ENCODE results near the gene SHROOM2.
"Not testable (repeated sequence)": the region's sequence is repeated elsewhere in the genome, so short reads cannot be mapped to it uniquely, and the experiment has no call there.

The SHROOM2 gene

DNA sequence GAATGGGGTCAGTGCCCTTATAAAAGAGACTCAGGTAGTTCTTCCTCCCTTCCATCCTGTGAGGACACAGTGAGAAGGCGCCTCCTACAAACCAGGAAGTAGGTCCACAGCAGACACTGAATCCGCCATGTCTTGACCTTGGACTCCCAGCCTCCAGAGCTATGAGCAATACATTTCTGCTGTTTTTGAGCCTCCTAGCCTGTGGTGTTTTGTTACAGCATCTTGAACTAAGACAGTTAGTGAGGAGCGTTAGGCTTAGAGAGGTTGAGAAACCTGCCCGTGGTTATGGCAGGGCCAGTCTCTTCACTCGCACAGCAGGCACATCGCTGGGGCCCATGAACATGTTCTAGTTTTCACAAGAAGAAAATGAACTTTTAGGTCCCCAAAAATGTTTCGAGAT lies 19.7 kb downstream of the SHROOM2 start:
- H3K4me1 Mint-ChIP-seq = no peaks in the 10 kb centered on the region
- peaks cover 0 to 2% of the 10 kb centered on the region in 2 donors for H3K9me3 Mint-ChIP-seq
- no peaks in the 10 kb centered on the region for H3K27me3 Mint-ChIP-seq
- no peak overlapping the region for H3K27ac Mint-ChIP-seq
- no peak overlapping the region for H3K4me3 Mint-ChIP-seq
- ATAC-seq = no peak
- DNase-seq = no peak

DNA sequence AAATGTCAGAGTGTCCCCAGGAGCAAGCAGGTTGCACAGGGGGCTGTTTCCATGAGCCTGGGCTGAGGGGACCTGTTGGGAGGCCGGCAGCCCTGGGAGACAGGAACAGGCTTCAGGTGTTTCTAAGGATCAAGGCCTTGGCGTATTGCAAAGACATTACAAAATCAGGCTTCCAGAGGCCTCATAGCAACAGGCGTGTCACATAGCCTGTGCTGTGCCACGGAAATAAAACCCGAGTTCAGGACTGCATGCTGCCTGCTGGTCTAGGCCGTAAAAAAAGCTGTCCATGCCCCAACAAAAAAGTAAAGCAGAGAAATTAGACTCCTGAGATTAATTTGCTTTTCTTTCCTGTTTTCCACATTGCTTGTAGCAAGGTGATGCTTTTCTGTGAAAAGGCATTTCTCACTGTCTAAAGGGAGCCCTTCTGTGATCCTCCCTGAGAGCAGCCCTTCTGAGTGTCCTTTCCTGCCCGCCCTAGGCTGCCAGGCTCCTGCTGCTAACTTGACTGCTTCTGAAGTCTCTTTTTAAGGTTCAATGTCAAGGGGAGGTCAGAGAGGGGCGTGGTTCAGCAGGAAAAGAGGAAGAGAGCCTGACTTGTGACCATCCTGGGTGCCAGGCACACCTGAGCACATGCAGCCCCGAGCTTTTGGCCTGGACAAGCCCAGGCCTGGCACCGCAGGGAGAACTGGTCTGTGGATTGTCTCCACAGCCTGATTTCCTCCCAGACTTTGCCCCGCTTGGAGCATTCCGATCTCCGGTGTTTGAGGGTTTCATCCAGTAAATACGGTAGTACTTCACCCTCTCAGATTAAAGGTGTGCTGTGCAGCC lies 21.3 kb downstream of the SHROOM2 start:
- ATAC-seq (no peak), DNase-seq (no peak)
- H3K4me3 Mint-ChIP-seq = no peak overlapping the region
- no peaks in the 10 kb centered on the region for H3K4me1 Mint-ChIP-seq
- no peaks in the 10 kb centered on the region for H3K27me3 Mint-ChIP-seq
- H3K9me3 Mint-ChIP-seq = no peaks in the 10 kb centered on the region
- no peak overlapping the region for H3K27ac Mint-ChIP-seq

DNA sequence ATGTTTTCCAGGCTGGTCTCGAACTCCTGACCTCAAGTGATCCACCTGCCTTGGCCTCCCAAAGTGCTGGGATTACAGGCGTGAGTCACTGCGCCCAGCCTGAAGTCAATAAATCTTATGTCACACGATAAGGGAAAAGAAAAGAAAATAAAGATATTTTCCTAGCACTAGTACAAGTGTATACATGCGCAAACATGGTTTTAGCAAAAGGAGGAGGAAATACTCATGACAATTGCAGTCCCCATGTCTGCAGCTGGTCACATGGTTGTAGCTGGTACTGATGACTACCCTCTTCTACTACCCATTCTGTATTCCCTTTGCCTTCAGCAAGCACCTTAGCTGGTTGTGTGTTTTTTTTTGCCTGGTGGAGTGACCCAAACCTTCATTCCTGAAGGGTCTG lies 23.6 kb downstream of the SHROOM2 start:
- H3K27ac Mint-ChIP-seq, ATAC-seq, H3K4me1 Mint-ChIP-seq, DNase-seq, H3K27me3 Mint-ChIP-seq, H3K4me3 Mint-ChIP-seq, H3K9me3 Mint-ChIP-seq: not testable (repeated sequence)

DNA sequence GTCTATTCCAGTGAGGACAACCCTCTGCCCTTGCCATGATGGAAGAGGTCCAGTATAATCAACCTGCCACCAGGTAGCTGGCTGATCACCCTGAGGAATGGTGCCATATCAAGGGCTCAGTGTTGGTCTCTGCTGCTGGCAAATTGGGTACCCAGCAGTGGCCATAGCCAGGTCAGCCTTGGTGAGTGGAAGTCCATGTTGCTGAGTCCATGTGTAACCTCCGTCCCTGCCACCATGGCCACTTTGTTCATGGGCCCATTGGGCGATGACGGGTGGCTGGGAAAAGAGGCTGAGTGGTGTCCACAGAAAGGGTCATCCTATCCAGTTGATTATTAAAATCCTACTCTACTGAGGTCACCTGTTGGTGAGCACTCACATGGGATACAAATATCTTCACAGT lies 24.9 kb downstream of the SHROOM2 start:
- not testable (repeated sequence) for DNase-seq, H3K4me1 Mint-ChIP-seq, H3K4me3 Mint-ChIP-seq, H3K27ac Mint-ChIP-seq, ATAC-seq, H3K27me3 Mint-ChIP-seq, H3K9me3 Mint-ChIP-seq

DNA sequence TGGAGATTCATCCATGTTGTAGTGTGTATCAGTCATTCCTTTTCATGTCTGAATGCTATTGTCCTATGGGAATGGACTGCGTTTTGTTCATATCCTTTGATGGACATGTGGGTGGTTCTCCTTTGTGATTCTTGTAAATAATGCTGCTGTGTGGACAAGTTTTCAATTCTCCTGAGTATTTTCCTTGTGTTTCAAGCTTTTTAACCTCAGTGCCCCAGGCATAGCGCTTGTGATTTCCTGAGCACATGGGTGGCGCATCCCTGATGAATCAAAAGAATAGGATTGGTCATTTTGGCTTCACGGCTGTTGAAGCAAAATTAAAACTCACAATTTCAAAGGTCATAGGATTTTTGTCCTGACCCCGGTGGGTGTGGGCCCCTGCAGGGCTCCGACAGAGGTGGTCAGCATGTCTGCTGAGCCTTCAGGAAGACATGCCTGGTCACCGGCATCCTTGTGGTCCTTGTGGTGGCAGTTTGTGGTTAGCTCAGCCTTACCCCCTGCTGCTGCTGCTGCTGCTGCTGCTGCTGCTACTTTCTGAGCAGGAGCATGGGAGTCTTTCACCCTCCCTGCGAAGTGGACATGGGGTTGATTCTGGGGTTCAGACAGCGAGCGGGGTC lies 30.0 kb downstream of the SHROOM2 start:
- Mint-ChIP-seq H3K27me3 (peaks cover 13% of the 10 kb centered on the region), H3K9me3 (no peaks in the 10 kb centered on the region), H3K27ac (no peak overlapping the region), H3K4me3 (no peak overlapping the region), H3K4me1 (no peaks in the 10 kb centered on the region)
- DNase-seq (no peak), ATAC-seq (no peak)

DNA sequence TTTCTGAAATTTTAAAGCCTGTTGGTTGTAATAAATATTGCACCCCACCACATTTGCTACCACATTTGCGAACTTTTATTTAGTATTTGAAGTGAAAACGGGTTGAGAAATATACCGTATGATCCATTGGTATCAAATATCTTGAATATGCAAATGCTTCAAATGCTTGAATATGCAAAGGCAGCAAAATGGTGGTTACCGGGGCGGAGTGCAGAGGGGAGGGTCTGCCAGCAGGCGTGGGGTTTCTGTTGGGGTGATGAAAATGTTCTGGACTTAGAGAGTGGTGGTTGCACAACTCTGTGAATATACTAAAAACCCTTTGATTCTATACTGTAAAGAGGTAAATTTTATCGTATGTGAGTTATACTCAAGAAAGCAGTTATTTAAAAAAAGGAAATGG lies 35.3 kb downstream of the SHROOM2 start:
- H3K9me3 Mint-ChIP-seq = no peaks in the 10 kb centered on the region
- no peak for DNase-seq
- no peak for ATAC-seq

DNA sequence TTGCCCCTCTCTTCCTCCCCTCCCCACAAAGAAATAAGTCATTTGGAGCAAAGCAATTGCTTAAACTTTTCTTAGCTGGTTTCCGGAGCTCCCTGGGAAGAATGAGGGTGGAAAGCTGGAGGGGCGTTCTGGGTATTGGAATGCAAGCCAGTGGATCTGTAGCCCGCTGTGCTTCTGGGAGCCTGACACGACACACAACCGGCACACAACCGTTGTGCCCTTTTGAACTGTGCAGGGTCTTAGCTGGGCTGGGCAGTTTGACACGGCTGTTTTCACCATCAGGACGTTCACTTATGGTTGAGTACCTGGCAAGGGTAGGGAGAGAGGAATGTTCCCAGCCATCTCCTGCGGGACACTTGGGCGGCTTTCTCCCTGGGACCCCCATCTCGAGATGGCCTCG lies 38.3 kb downstream of the SHROOM2 start:
- Mint-ChIP-seq H3K27ac (no peak overlapping the region), H3K4me1 (peaks cover 5% of the 10 kb centered on the region), H3K27me3 (peaks cover 34% of the 10 kb centered on the region), H3K9me3 (no peaks in the 10 kb centered on the region), H3K4me3 (no peak overlapping the region)
- DNase-seq = no peak
- no peak for ATAC-seq

More for the DNA sequence above, 35.3 kb downstream of the SHROOM2 start:
- H3K27ac Mint-ChIP-seq = no peak overlapping the region
- H3K4me3 Mint-ChIP-seq = no peak overlapping the region
- no peaks in the 10 kb centered on the region for H3K4me1 Mint-ChIP-seq
- H3K27me3 Mint-ChIP-seq = peaks cover 38% of the 10 kb centered on the region

DNA sequence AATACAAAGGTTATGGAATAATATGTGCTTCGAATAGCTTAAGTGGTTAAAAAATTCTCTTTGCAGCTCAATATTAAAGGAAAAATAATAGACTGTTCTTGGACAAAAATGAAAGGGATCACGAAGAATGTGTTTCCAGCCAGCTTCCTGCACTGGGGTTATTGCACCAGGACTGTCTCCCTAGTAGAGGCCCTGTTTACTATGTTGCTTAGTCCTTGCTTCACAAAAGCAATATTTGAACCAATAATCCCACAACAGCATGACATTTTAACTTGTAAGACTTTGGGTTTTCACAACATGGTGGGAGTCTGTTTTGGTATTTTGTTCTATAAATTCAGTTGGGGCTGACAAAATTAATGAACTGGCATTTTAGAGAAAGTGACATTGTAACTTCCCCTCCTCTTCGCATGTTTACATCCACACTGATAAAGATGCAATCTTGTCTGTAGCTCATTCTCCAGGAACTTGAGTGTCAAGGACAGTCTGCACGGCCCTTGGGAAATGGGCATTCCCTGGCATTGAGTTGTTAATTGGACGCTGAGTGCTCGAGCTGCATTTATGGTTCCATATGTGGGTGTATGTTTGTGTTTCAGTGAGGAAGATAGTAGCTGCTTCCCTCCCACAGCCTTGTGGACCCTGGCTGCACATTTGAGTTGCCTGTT lies 39.0 kb downstream of the SHROOM2 start:
- Mint-ChIP-seq H3K9me3 (no peaks in the 10 kb centered on the region), H3K4me1 (peaks cover 8% of the 10 kb centered on the region), H3K27me3 (peaks cover 34% of the 10 kb centered on the region), H3K27ac (no peak overlapping the region), H3K4me3 (no peak overlapping the region)
- DNase-seq = no peak
- ATAC-seq = no peak

DNA sequence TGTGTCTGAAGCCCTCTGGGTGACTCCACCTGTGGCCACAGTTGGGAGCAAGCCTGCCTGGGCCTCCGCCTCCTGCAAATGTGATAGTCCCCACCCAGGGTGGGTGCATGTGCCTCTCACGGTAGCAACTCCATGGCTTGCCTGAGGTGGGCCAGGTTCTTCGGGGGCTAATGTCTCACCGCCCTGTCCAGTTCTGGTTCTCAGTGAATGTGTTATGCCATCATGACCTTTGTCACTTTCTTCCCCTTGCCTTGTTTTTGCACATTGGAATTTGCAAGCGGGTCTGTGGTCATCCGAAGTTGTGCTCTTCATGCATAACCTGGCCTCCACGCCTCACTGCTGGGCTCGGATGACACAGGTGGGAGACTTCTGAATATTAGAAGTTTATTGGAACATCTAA lies 39.7 kb downstream of the SHROOM2 start:
- ATAC-seq (no peak), DNase-seq (no peak)
- Mint-ChIP-seq H3K4me1 (peaks cover 9% of the 10 kb centered on the region), H3K27me3 (peaks cover 32% of the 10 kb centered on the region), H3K4me3 (no peak overlapping the region), H3K27ac (no peak overlapping the region), H3K9me3 (peaks cover 0 to 3% of the 10 kb centered on the region in 2 donors)

DNA sequence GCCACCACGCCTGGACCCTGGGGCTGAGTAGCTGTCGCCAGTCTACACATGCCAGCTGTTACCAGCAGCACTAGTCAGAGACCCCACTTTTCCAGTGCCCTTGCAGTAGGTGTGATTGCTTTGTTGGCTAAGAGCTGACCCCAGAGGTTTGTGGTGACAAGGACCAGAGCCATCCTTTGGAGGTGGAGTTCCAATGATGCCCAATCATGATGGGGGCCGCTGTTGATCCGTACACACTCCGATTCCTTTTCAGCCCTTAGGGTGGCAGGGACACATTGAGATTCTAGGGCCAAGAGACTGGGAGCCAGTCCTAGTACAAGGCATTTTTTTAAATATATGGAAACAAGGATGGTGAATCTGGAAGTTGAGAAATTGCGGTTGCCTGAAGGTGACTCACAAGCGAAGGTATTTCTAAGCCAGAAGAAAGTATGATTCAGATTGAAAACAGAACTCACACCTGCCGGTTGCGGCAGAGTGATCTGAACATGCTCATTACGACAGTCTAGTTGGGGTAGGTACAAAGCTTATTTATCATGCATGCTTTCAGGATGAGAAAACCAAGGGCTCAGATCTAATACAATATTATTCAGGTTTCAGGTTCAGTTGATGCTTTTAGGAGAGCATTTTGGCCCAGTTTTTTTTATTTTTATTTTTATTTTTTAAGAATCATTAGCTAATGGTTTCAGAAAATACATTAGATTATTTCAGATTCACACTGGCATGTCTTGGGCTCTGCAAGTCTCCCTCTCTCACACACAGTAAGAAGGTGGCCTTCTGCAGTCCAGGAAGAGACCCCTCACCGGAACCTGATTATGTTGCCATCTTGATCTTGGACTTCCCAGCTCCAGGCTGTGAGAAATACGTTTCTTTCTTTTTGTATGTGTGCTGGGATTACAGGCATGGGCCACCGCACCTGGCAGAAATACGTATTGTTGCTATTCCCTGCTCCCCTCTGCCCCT lies 43.4 kb downstream of the SHROOM2 start:
- peaks cover 9% of the 10 kb centered on the region for H3K4me1 Mint-ChIP-seq

DNA sequence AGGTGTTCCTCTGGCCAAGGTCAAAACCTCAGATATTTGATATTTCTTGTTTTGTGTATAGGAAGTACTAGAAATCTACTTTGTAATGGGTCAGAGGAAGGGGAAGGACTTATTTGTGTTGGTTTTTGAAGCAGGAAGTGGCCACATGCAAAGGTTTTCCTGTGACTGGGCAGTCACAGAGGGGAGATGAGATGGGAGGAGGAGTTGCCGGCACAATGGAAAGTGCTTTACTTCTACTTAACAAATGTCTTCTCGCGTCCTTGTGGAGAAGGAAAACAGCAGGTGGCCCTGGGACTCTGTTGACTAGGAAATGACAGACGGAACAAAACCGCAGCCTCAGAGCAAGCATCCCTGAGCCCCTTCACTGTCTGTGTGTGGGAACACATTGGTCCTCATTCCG lies 46.6 kb downstream of the SHROOM2 start:
- H3K4me3 Mint-ChIP-seq = no peak overlapping the region
- DNase-seq (no peak), ATAC-seq (no peak)
- peaks cover 9% of the 10 kb centered on the region for H3K4me1 Mint-ChIP-seq
- H3K27ac Mint-ChIP-seq = no peak overlapping the region
- H3K9me3 Mint-ChIP-seq = peaks cover 0 to 4% of the 10 kb centered on the region in 2 donors
- peaks cover 29% of the 10 kb centered on the region for H3K27me3 Mint-ChIP-seq

More for the DNA sequence above, 43.4 kb downstream of the SHROOM2 start:
- no peak overlapping the region for H3K27ac Mint-ChIP-seq
- peaks cover 32% of the 10 kb centered on the region for H3K27me3 Mint-ChIP-seq
- peak; percentile 92 for ATAC-seq
- H3K4me3 Mint-ChIP-seq = no peak overlapping the region
- peak; percentile 7 to 58 for DNase-seq
- H3K9me3 Mint-ChIP-seq = peaks cover 0 to 4% of the 10 kb centered on the region in 2 donors

DNA sequence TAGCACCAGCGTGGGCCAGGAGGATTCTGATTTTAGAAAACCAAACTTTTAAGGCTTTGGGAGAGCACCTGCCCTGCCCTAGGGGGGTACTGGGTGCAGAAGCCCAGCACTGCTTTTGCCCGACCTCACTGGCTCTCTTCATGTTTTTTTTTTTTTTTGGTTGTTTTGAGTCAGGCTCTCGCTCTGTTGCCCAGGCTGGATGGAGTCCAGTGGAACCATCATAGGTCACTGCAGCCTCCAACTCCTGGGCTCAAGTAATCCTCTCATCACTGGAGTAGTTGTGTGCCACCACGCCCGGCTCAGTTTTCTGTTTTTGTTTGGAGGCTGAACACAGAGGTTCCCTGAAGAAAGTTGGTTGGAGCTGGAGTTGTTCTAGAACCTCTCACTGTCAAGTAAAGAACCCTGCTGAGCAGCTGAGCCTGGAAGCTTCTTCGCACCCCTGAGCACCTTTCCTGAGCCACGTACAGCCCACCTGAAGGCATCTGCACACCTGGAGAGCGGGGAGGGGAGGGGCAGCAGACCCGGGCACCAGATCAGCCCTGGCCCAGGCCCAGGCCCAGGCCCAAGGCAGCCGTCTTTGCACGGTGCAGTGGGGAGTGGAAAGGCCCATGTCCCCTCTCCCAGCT lies 49.5 kb downstream of the SHROOM2 start:
- Mint-ChIP-seq H3K27me3 (peaks cover 48% of the 10 kb centered on the region), H3K27ac (no peak overlapping the region), H3K9me3 (peaks cover 0 to 4% of the 10 kb centered on the region in 2 donors), H3K4me3 (no peak overlapping the region), H3K4me1 (no peaks in the 10 kb centered on the region)
- DNase-seq (no peak), ATAC-seq (no peak)

DNA sequence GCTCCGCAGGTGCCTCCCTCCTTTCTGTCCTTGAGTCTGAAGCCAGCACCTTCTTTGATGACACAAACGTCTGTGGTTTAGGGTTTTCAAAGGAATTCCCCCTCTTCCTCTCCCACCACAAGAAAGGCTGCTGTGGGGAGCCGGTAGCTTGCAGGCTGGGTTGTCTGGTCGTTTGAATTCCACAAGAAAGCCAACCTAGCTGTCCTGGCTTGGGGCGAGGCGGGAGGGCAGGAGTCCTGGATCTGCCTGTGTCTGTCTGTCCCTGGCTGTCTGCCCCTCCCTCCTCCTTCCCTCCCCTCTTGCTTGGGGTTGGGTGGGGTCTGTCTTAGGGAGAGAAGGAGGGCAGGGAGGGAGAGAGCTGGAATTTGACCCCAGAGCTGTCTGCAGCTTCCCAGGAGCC lies 56.3 kb downstream of the SHROOM2 start:
- peak overlapping the region in 1 of 2 donors; percentile 76 for H3K27ac Mint-ChIP-seq
- ATAC-seq (peak; percentile 60), DNase-seq (peak; percentile 1 to 15)
- H3K9me3 Mint-ChIP-seq = no peaks in the 10 kb centered on the region
- H3K27me3 Mint-ChIP-seq = peaks cover 51% of the 10 kb centered on the region
- H3K4me3 Mint-ChIP-seq = no peak overlapping the region
- H3K4me1 Mint-ChIP-seq = peaks cover 13% of the 10 kb centered on the region

DNA sequence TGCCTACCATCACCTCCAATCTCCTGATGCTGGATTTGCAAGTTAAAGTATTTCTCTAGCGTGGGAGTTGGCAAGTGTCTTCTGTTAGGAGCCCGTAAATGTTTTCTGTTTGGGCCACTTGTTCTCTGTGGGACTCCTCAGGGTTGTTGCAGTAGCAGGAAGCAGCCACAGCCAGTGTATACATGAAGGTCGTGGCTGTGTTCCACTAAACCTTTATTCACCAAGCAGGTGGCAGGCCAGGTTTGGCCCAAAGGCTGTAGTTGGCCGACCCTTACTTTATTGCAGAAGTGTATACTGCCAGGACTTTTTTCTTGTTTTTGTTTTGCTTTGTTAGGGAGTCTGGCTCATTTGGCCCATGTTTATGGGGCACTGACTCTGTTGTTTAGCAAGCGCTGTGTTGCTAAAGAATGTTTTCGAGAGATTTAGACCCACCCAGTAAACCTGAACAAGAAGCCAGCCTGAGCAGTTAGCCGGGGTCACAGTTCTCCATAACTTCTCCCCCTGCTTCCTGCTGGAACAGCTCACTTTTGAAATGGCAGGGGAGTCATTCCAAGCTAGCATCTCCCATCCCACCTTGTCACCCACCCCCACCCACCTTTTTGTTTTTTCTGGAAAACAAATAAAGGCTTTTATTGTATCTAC lies 58.8 kb downstream of the SHROOM2 start:
- ATAC-seq = no peak
- H3K4me3 Mint-ChIP-seq = no peak overlapping the region
- H3K27me3 Mint-ChIP-seq = peaks cover 38% of the 10 kb centered on the region
- H3K9me3 Mint-ChIP-seq = no peaks in the 10 kb centered on the region
- H3K4me1 Mint-ChIP-seq = peaks cover 13% of the 10 kb centered on the region
- H3K27ac Mint-ChIP-seq = no peak overlapping the region
- no peak for DNase-seq

Data from stimulated activated naive CD8-positive, alpha-beta T cell treated with anti-CD3 and anti-CD28 coated beads, Interleukin-15, amount 100 ng/mL, for 72 hours (primary cell).